A549 (cell line): Measurements from ENCODE around the gene MED22. TPM values are rescaled to one million over a fixed set of nuclear protein-coding genes. Genes with fewer than 3 reads are reported as not detected.

ENCODE experiments used
- ATAC-seq, 2 experiments: fragments of 200-7000 bp in 1 of 2; fragments of >200 bp in 1 of 2; cut with Nextera tagmentation in 1 of 2; cut with Tn5 transposase in 1 of 2; 3 replicates each; pipeline versions ENCODE4 v1.8.0 to v1.9.1; 2018 to 2020; ENCODE audit warnings: mild to moderate bottlenecking in 1 of 2, moderate library complexity in 1 of 2
- CTCF ChIA-PET: fragments of 300-600 bp; sonication (Branson Sonifier 250); formaldehyde crosslinking; extraction: SDS; loops from one replicate; lab custom pipeline; 2021; ENCODE audit warnings: antibody characterized with exemption, inconsistent platforms; lab: Yijun Ruan, JAX
- POLR2A ChIA-PET: fragments of 350-600 bp; formaldehyde crosslinking; extraction: SDS; loops from one replicate; lab custom pipeline; 2021; ENCODE audit warnings: antibody characterized with exemption, inconsistent platforms; lab: Yijun Ruan, JAX
- DNase-seq, 2 experiments: peaks; one replicate each; pipeline versions ENCODE4 v3.0.0 to v3.0.0-alpha.2; 2011 to 2016; ENCODE audit warnings: low read depth in 1 of 2, low spot score in 1 of 2
- FAIRE-seq: peaks from 2 replicates; lab custom pipeline; 2011; peaks lifted over from hg19 to GRCh38; lab: Jason Lieb, UNC
- H3K27ac ChIP-seq, 2 experiments: fragments of >200 bp; sonication (Bioruptor Twin); formaldehyde crosslinking; 3 replicates each; pipeline ENCODE4 v1.5.1; 2016 to 2017
- H3K4me1 ChIP-seq: fragments of >200 bp; sonication (Bioruptor Twin); formaldehyde crosslinking; 3 replicates; pipeline ENCODE4 v1.6.1; 2016
- H3K4me2 ChIP-seq: fragments of >200 bp; sonication (Bioruptor Twin); formaldehyde crosslinking; 3 replicates; pipeline ENCODE4 v1.6.1; 2016
- H3K4me3 ChIP-seq: fragments of >200 bp; sonication (Bioruptor Twin); formaldehyde crosslinking; 3 replicates; pipeline ENCODE4 v1.5.1; 2016
- H3K9me3 ChIP-seq: fragments of >200 bp; sonication (Bioruptor Twin); formaldehyde crosslinking; 3 replicates; pipeline ENCODE4 v1.6.1; 2016
- BHLHE40 ChIP-seq: IDR thresholded peaks from 2 replicates; pipeline ENCODE4 v1.6.1; 2012; ENCODE audit warnings: low read depth, low read length, inconsistent platforms
- CBX8 ChIP-seq: fragments of 200-600 bp; sonication (generic); IDR thresholded peaks from 2 replicates; pipeline ENCODE4 v1.6.1; 2016
- CHD4 ChIP-seq: fragments of 200-600 bp; sonication (generic); IDR thresholded peaks from 2 replicates; pipeline ENCODE4 v1.6.1; 2016; ENCODE audit warnings: antibody characterized with exemption, mild to moderate bottlenecking, borderline replicate concordance
- EP300 ChIP-seq, 2 experiments: fragments of >200 bp; sonication (Bioruptor Twin); formaldehyde crosslinking; IDR thresholded peaks; 2 replicates in 1 of 2; 3 replicates in 1 of 2; pipeline ENCODE4 v1.6.1; 2016 to 2017
- FOSB ChIP-seq: fragments of 250-450 bp; sonication (Bioruptor Pico); IDR thresholded peaks from 2 replicates; pipeline ENCODE4 v1.5.0; 2020; ENCODE audit warnings: mild to moderate bottlenecking, moderate library complexity
- HOXB13 ChIP-seq: fragments of 250-450 bp; sonication (Bioruptor Pico); IDR thresholded peaks from 2 replicates; pipeline ENCODE4 v1.5.0; 2020; ENCODE audit warnings: low read depth, mild to moderate bottlenecking, moderate library complexity
- JUNB ChIP-seq: fragments of >200 bp; sonication (Bioruptor Twin); formaldehyde crosslinking; IDR thresholded peaks from 2 replicates; pipeline ENCODE4 v1.6.1; 2016
- KDM1A ChIP-seq: fragments of 200-600 bp; sonication (generic); IDR thresholded peaks from 2 replicates; pipeline ENCODE4 v1.6.1; 2016; ENCODE audit warnings: low read depth, mild to moderate bottlenecking
- MYC ChIP-seq: IDR thresholded peaks from 2 replicates; pipeline ENCODE4 v1.6.1; 2012; ENCODE audit warnings: mild to moderate bottlenecking, inconsistent platforms, low read length, improper control_type of control experiment, borderline replicate concordance
- NFE2L2 ChIP-seq: fragments of 150-350 bp; conservative IDR thresholded peaks from 2 replicates; pipeline ENCODE4 v1.6.1; 2014; ENCODE audit warnings: low read length
- NR3C1 ChIP-seq: fragments of >200 bp; sonication (Bioruptor Twin); formaldehyde crosslinking; IDR thresholded peaks from 3 replicates; pipeline ENCODE4 v1.6.1; 2017
- SMC3 ChIP-seq: fragments of >200 bp; sonication (Bioruptor Twin); formaldehyde crosslinking; IDR thresholded peaks from 3 replicates; pipeline ENCODE4 v1.6.1; 2018; ENCODE audit warnings: inconsistent platforms
- TFCP2L1 ChIP-seq: fragments of 250-450 bp; sonication (Bioruptor Pico); IDR thresholded peaks from 2 replicates; pipeline ENCODE4 v1.5.0; 2021; ENCODE audit warnings: mild to moderate bottlenecking
- TP53 ChIP-seq: fragments of 250-450 bp; sonication (Bioruptor Pico); IDR thresholded peaks from 2 replicates; pipeline ENCODE4 v1.5.0; 2021; ENCODE audit warnings: mild to moderate bottlenecking, moderate library complexity
- ZC3H11A ChIP-seq: fragments of 450-650 bp; IDR thresholded peaks from 2 replicates; pipeline ENCODE4 v1.6.1; 2014; ENCODE audit warnings: antibody characterized with exemption, mild to moderate bottlenecking
- ZNF302 ChIP-seq: fragments of 250-450 bp; sonication (Bioruptor Pico); IDR thresholded peaks from 2 replicates; pipeline ENCODE4 v1.9.0; 2021; ENCODE audit warnings: inconsistent platforms, mild to moderate bottlenecking, moderate library complexity
- WGBS: methylation state at CpG from one replicate; pipeline ENCODE4 v1.1.6; 2017; ENCODE audit errors: missing lambda C conversion rate; 5-methylcytosine and 5-hydroxymethylcytosine counted together
- polyA plus RNA-seq, 4 experiments: library from polyadenylated mRNA; depleted of rRNA in 3 of 4; stranded (reverse); fragments of >200 nt; fragmentation: RNase III in 1 of 4; extraction: RNeasy Plus Mini Kit Qiagen cat#74134 plus additional on column Dnase treatment in 1 of 4; gene quantifications; 2 replicates in 3 of 4; 3 replicates in 1 of 4; pipeline ENCODE4 v1.2.3, GENCODE V29; 2011 to 2017
- TF ChIP-seq, protein P1 (sequence below): fragments of 200-600 bp; sonication (generic); IDR thresholded peaks from 2 replicates; pipeline ENCODE4 v1.6.1; 2016; ENCODE audit warnings: antibody characterized with exemption, mild to moderate bottlenecking, moderate library complexity
- TF ChIP-seq, protein P2 (sequence below): fragments of >200 bp; sonication (Bioruptor Twin); formaldehyde crosslinking; IDR thresholded peaks from 2 replicates; pipeline ENCODE4 v1.6.1; 2016
- TF ChIP-seq, protein P3 (sequence below): fragments of >200 bp; sonication (Bioruptor Twin); formaldehyde crosslinking; IDR thresholded peaks from 3 replicates; pipeline ENCODE4 v1.6.1; 2016
- TF ChIP-seq, protein P4 (sequence below): IDR thresholded peaks from 2 replicates; pipeline ENCODE4 v1.6.1; 2012; ENCODE audit warnings: low read depth, borderline replicate concordance

The MED22 gene
- polyA plus RNA-seq, 2 of the 4 experiments (the other 2 are of a cell fraction) = 15.7 to 22.0 TPM

DNA sequence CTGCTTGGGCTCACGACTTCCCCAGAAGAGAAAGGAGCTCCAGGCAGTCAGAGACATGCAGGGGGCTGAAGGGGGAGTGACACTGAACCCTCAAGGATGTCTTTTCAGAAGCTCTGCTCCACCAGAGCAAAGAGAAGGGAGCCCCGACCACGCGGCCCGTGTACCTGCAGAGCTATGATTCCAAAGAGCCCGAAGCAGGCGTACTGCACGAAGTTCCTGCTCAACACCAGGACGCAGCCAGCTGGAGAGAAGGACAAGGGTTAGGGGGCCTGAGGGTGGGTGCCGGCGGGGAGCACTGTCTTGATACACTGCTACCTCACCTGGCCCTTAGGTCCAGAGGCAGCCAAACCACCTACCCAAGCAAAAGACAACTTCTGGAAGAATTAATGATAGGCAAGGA, 18.5 kb upstream of the MED22 start (continued):
- no peak for TF ChIP-seq MYC
- TF ChIP-seq HOXB13 (CRISPR knock-in tag) = no peak
- TF ChIP-seq FOSB (CRISPR knock-in tag) = no peak

DNA sequence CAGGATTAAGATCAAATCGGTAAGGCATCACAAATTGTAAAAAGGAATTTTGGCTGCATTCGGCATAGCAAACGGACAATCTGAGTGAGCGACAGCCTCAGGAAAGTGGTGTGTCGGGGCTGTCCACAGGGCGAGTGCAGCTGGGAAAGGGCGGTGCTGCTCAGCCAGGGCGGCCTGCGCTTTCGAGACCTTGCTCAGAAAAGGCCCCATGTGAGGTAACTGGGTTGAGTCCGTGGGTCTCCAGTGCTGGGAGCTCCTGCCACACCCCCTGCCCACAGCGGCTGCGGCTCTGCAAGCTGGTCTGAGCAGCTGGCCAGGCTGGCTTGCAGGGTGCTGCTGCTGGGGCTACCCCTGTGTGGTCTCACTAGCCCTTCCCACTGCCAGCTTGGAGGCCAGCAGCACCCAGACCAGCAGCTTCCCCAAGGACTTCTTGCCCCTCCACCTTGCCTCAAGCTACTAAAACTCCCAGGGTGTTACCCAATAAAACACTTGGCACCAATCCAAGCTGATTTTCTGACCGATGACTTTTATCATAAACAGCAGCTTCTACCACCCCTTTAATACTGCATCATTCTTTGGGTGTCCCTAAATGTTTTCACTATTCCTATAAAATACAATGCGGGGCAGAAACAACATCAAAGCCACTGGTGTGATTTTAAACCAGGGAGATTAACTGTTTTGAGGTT, 14.6 kb upstream of the MED22 start:
- TF ChIP-seq TP53 (CRISPR knock-in tag) (no peak), NR3C1 (no peak), NFE2L2 (no peak), CHD4 (no peak), SMC3 (no peak), JUNB (no peak), CBX8 (no peak), EP300 (IDR thresholded peaks at IDR 0.05) (no peak), ZNF302 (CRISPR knock-in tag) (no peak), BHLHE40 (no peak), HOXB13 (CRISPR knock-in tag) (no peak), KDM1A (no peak), TFCP2L1 (CRISPR knock-in tag) (no peak), ZC3H11A (no peak)
- TF ChIP-seq, protein P1, sequence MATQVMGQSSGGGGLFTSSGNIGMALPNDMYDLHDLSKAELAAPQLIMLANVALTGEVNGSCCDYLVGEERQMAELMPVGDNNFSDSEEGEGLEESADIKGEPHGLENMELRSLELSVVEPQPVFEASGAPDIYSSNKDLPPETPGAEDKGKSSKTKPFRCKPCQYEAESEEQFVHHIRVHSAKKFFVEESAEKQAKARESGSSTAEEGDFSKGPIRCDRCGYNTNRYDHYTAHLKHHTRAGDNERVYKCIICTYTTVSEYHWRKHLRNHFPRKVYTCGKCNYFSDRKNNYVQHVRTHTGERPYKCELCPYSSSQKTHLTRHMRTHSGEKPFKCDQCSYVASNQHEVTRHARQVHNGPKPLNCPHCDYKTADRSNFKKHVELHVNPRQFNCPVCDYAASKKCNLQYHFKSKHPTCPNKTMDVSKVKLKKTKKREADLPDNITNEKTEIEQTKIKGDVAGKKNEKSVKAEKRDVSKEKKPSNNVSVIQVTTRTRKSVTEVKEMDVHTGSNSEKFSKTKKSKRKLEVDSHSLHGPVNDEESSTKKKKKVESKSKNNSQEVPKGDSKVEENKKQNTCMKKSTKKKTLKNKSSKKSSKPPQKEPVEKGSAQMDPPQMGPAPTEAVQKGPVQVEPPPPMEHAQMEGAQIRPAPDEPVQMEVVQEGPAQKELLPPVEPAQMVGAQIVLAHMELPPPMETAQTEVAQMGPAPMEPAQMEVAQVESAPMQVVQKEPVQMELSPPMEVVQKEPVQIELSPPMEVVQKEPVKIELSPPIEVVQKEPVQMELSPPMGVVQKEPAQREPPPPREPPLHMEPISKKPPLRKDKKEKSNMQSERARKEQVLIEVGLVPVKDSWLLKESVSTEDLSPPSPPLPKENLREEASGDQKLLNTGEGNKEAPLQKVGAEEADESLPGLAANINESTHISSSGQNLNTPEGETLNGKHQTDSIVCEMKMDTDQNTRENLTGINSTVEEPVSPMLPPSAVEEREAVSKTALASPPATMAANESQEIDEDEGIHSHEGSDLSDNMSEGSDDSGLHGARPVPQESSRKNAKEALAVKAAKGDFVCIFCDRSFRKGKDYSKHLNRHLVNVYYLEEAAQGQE = no peak
- TF ChIP-seq, protein P2, sequence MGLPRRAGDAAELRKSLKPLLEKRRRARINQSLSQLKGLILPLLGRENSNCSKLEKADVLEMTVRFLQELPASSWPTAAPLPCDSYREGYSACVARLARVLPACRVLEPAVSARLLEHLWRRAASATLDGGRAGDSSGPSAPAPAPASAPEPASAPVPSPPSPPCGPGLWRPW = no peak
- TF ChIP-seq, protein P3, sequence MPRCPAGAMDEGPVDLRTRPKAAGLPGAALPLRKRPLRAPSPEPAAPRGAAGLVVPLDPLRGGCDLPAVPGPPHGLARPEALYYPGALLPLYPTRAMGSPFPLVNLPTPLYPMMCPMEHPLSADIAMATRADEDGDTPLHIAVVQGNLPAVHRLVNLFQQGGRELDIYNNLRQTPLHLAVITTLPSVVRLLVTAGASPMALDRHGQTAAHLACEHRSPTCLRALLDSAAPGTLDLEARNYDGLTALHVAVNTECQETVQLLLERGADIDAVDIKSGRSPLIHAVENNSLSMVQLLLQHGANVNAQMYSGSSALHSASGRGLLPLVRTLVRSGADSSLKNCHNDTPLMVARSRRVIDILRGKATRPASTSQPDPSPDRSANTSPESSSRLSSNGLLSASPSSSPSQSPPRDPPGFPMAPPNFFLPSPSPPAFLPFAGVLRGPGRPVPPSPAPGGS = no peak
- TF ChIP-seq, protein P4, sequence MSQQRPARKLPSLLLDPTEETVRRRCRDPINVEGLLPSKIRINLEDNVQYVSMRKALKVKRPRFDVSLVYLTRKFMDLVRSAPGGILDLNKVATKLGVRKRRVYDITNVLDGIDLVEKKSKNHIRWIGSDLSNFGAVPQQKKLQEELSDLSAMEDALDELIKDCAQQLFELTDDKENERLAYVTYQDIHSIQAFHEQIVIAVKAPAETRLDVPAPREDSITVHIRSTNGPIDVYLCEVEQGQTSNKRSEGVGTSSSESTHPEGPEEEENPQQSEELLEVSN = no peak
- Histone ChIP-seq H3K4me1 (peaks cover 5% of the 10 kb centered on the region; the same call in 1 of the 3 replicates), H3K4me2 (no peak overlapping the region), H3K27ac (no peak overlapping the region), H3K9me3 (no peaks in the 10 kb centered on the region), H3K4me3 (no peak overlapping the region)
- ATAC-seq (no peak), FAIRE-seq (no peak), DNase-seq (no peak)
- ChIA-PET CTCF (interaction anchor here (0.6 to 2.2 kb wide), 9 partner anchors 8 to 215 kb away, joined by 3 to 9 read pairs (median 4); partner anchors contain the start of genes MED22 and RPL7A), POLR2A (interaction anchor here (0.8 to 1.4 kb wide), 2 partner anchors 14 to 15 kb away, joined by 3 to 8 read pairs; partner anchors contain the start of genes MED22 and RPL7A)
- 91% methylated on average over 13 of the region's 15 CpGs for WGBS
